SHP77 (cell line): ENCODE results near the gene CACNA2D1.
"Not testable (repeated sequence)": the region's sequence is repeated elsewhere in the genome, so short reads cannot be mapped to it uniquely, and the experiment has no call there.

Source experiments
- DNase-seq, 2 experiments: peaks; one replicate each; lab custom pipeline; 2025; lab: John Stamatoyannopoulos, UW

CACNA2D1 gene

DNA sequence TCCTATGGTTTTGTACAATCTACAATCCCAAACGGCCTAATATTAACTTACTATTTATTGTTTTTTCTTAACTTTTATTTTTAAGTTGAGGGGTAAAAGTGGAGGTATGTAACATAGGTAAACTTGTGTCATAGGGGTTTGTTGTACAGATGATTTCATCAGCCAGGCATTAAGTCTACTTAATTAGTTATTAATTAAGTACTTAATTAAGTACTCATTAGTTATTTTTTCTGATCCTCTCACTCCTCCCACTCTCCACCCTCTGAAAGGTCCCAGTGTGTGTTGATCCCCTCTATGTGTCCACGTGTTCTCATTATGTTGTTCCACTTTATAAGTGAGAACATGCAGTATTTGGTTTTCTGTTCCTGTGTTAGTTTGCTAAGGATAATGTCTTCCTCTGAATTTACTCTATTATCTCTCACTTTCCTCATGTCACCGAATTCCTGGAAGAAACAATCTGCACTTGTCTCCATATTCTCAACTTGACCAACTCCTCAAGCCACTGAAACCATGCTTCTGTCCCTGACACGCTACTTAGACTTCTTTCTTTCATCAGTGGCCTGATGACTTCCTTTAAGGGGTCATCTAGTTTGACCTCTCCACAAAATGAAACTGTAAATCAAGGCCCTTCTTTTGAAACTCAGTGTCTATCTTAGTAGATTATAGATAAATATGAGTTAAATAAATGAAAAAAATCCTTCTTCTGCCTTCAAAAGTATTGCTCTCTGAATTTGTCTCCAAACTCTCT, 9.1 kb downstream of the CACNA2D1 start:
- no peak for DNase-seq

DNA sequence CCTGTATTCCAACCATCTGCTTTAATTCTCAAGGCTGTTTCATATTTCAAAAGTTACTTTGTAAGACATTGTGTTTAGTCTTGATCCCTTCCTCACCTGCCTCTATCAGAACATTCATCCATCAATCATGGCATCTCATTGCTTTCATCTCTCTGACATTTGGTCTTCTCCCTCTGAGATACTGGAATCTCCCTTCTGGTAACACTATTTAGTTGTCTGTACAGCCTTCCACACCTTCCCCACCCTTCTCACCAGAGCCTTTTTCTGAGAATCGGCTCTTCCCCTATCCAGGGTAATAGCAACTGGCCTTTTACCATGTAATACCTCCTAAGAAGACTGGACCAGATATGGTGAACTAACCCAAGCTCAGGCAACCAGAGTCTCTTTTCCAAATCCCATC, 10.1 kb downstream of the CACNA2D1 start:
- DNase-seq = no peak

DNA sequence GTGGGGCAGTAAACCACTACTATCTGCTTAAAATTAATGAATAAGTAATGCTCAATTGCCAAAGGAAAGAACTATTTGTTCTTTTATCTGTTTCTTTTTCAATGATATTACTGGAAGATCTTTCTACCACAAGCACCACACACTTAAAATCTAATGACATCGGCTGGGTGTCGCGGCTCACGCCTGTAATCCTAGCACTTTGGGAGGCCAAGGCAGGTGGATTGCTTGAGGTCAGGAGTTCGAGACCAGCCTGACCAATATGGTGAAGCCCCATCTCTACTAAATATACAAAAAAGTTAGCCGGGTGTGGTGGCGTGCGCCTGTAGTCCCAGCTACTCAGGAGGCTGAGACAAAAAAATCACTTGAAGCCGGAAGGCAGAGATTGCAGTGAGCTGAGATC, 10.8 kb downstream of the CACNA2D1 start:
- not testable (repeated sequence) for DNase-seq

- no peak for DNase-seq
Measured at GRCh38 chr7:82430500-82431465, 12.8 kb downstream of the CACNA2D1 start.

GRCh38 chr7:82429408-82429807, 14.2 kb downstream of the CACNA2D1 start:
- DNase-seq = no peak

- DNase-seq = no peak
Measured at GRCh38 chr7:82428186-82428961, 15.2 kb downstream of the CACNA2D1 start.

- no peak for DNase-seq
Measured at GRCh38 chr7:82423446-82423845, 20.1 kb downstream of the CACNA2D1 start.

- no peak for DNase-seq
Measured at GRCh38 chr7:82419200-82419599, 24.4 kb downstream of the CACNA2D1 start.

- DNase-seq = no peak
Measured at GRCh38 chr7:82417898-82418297, 25.7 kb downstream of the CACNA2D1 start.

DNA sequence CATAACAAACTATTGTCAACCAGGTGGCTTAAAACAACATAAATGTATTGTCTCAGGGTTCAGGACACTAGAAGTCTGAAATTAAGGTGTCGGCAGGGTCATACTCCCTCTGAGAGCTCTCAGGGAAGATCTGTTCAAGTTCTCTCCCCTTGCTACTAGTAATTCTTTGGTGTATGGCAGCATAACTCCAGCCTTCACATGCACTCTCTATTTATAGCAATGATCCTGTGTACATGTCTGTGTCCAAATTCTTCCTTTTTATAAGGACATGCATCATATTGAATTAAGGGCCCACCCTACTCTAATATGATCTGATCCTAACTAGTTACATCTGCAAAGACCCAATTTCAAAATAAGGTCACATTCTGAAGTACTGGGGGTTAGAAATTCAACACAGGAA, 27.2 kb downstream of the CACNA2D1 start:
- no peak for DNase-seq

DNA sequence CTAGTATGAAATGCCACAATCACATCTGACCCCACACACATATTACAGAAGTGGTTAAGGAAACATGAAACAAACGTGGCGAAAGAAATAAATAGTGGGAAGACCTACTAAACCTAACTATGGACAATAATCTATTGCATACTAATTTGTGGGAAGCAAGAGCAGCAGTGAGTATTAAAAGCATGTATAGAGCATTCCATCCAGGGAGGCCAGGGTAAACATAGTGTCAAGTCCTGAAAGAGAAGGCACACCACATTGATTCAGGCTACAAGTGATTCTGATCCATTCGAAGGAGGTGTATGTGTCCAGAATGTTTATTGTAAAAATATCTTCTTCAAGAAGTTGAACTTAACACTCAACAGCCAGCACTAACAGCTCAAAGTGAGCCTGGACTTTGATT, 29.2 kb downstream of the CACNA2D1 start:
- no peak for DNase-seq

DNA sequence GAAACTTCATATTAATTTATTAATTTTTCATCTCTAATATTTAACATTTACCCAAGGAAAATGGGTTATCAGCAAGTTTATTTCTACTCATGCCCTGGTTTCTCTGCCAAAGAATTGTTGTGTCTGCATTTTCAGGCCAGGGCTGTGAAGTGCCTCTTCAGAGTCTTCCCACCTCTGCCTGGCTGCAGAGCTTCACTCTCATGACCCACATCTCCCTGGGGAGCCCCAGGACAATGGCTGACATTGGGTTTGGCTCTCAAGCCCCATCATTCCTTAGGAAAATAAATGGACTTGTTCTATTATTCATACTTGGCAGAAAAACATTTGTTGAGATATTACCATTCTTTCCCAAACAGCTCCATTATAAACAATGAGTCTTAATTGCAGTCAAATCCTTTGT, 30.3 kb downstream of the CACNA2D1 start:
- DNase-seq = no peak

DNA sequence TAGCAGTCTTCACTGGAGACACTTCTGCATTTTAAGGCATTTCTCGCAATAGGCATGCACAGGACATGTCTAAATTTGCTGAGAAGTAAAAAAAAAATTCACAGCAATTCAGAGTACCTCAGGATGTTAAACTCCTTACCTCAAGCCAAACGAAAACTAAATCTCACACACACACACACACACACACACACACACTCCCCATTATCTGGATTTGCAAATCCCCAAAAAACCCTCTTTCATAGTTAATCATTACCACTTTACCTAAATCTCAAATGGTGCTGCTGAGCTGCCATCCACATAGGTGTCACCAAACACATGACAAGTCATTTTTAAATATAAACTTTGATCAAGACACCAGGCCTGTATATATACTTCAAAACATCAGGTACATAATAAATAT, 31.8 kb downstream of the CACNA2D1 start:
- DNase-seq = no peak

DNA sequence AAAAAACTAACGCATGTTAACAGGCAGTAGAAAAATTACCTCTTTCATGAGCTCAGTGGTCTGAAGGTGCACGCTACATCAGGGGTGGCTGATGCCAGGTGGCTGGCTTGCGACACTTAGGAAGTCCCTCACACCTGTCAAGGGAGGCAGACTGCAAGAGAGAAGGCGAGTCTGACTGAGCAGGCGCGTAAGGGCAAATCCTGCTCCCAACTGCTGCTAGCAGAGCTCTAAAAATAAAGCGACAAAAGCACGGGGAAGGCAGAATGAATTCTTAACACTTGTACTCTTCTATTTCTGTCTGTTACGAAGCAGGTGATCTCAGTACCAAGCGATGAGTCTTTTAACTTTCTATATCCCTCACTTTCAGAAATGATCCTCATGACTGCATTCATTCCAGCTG, 33.1 kb downstream of the CACNA2D1 start:
- DNase-seq = peak; percentile 50 to 66

- no peak for DNase-seq
Measured at GRCh38 chr7:82406937-82407336, 36.6 kb downstream of the CACNA2D1 start.

- no peak for DNase-seq
Measured at GRCh38 chr7:82405301-82405700, 38.3 kb downstream of the CACNA2D1 start.

DNA sequence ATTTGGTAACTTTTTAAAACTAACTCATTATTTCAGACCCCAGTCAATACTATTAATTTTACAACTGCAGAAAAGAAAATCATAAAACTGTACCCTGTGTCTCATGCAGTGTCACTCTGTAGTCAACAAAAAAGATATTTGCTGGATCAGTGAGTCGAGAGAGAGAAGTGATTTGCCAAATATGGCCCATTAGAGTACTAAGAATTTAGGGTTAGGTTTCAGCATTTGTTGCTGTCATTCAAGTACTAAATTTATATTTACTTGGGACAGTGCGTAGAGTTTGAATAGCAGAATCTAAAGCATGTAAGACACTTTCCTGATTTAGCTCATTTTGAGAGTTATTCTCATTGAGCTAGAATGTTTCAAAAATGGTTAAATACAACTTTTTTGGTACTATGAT, 38.9 kb downstream of the CACNA2D1 start:
- DNase-seq = no peak

DNA sequence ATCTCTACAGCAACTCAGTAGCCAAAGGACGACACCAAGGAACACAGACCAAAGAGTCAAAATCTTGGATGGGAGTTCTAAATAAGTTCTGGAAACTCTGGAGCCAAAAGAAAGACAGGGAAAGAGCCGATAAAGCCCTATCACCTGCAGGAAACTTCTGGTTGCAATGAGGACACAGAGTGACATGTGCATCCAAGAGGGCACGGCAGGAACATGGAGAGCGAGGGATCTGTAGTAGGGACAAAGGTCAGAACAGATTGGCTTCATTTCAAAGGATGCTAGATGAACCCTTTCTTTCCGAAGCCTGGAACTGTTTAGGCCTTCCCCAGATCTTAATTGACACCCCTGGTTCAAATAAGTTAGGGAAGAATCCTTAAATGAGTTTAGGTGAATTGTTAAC, 39.5 kb downstream of the CACNA2D1 start:
- DNase-seq = no peak

DNA sequence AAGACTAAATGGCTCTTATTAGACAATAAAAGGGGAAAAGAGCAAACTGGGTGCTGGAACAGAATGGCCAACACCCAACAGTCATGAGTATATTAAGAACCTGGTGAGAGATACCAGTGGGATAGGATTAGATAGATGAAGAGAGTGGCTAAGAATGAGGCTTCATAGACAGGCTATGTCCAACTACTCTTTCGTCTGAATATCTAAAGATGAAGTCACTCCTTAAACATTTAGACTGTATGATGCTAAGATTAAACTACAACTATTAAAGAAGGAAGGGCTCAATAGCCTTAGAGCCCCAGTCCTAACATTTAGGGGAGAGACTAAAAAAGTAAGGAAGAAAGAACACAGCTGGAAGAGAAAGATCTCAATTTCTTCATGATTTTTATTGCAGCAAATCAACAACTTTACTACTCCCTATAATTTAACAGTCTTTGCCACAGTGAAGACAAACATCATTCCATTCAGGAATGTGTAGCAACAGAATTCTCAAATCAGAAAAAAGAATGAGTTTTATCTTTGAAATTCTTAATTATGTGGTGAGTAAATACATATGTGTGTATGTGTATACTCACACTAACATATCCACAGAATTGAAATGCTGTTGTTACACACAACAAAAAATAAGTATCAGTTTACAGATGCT, 45.6 kb downstream of the CACNA2D1 start:
- DNase-seq = no peak

GRCh38 chr7:82396343-82396742, 47.2 kb downstream of the CACNA2D1 start:
- DNase-seq = no peak

DNA sequence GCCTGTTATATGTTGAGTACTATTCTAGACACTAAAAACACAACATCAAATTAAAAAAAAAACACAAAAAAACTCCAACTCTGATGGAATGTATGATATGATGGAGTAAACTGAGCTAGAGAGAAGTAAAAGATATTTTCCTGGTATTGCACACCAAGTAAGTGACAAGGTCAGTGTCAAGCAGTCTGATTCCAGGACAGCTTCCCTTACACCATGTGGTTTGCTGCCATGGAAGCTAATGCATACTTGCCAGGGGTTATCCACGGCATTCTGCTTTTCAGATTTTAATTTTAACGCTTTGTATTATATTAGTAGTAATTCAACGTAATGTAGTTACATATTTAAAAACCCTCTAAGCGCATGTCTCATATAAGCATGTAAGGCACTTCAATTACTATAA, 48.4 kb downstream of the CACNA2D1 start:
- DNase-seq = no peak

DNA sequence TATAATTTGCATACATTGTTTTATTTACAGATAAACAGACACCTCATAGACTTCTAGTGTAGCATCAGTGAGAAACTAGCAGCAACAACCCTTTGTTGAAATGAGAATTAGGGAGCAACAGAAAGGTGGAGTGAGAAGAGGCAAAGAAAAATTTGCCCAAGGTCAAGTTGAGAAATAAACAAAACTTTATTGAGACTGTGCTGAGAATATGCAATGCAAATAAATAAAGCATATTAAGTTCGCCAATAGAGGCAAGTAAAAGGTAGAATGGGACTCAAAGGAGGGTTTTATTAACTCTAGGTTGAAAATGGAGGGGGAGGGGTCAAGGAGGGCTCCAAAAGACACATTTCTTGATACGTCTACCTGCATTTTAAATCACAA, 49.7 kb downstream of the CACNA2D1 start:
- DNase-seq = no peak
